SK-N-DZ (cell line): ENCODE results near the gene TSHZ1.

Source experiments
- DNase-seq: peaks from one replicate; pipeline ENCODE4 v3.0.0-alpha.2; 2015; ENCODE audit warnings: low spot score

The TSHZ1 gene

DNA sequence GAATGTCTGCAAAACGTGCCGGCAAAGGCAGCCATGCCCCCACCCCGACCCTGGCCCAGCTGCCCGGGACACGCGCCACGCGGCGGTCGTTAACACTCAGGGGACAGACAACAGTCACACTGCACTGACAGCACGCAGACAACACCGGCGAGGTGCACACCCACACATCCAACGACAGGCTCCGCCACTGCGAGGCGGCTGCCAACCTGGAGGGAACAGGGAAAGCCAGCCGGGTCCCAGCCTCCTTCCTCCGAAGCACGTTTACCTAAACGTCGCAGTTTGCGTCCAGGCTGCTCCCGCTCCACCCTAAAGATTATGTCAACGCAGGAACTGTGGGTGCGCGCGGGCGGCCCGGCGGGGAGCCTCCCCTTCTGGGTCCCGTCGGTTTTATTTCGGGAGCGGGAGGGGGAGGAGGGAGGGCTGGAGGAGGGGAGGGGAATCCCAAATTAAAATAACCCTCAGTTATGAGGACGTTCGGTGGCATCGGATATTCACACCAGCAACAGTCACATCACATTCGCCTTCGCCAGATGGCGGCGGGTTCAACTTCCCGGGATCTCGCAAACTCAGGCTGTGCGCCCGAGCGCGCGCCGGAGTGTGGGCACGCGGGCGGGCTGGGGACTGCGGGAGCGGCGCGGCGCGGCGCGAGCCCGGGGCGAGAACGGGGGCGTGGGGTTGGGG, 2.3 kb upstream of the TSHZ1 start:
- DNase-seq: peak; percentile 43

DNA sequence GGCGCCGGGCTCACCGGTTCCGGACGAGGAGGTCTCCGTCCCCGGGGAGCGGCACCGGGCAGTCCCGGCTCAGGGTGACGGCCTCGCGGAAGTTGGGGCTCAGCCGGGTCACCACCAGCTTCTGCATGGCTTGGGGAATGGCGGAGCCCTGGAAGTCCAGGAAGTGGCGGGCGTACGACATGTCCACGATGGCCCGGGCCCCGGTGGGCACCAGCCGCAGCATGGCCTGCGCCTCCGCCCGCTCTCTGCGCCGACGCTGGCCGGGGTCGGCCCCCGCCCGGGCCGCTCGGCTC, 1.8 kb upstream of the TSHZ1 start:
- no peak for DNase-seq

DNA sequence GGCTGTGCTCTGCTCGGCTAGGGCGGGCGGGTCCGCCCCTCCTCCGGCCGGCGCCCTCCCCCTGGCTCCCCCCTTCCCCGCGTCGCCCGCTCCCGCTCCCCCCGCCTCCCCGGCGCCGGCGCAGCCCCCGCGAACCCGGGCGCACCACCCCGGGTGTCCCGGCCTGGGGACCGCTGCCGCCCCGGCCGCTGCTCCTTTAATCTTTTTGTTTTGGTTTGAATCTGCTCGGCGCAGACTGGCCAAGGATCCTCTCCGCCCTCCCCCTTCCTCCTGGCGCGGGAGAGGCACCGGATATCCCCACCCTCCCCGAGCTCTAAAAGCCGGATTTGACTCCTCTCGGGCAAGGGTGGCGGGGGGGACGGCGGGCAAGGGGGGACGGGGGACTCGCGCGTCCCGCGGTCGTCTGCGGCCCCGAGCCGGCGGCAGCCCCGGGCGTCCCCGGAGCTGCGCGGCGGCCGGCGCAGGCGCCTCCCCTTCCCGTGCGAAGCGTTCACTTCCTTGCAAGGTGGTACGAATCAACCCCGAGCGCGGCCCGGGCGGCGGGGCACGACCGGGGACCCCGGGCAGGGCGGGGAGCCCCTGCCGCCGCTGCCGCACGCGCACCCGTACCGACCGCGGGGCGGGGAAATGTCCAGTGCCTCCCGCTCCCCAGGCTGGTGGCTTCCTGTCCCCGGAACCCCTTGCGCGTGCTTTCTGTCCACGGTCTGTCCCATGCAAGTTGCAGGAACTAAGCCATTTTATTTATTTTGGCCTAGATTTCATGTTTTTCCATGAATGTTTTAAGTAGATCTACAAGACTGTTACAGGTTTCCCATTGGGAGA, 1.3 kb upstream of the TSHZ1 start, which contains the start of gene PTGR3:
Gene PTGR3, minus strand, starts transcription at position 11 of the 822 bp plus-strand sequence. CDS start 81 bp downstream, outside the sequence.
- DNase-seq: peak; percentile 84

DNA sequence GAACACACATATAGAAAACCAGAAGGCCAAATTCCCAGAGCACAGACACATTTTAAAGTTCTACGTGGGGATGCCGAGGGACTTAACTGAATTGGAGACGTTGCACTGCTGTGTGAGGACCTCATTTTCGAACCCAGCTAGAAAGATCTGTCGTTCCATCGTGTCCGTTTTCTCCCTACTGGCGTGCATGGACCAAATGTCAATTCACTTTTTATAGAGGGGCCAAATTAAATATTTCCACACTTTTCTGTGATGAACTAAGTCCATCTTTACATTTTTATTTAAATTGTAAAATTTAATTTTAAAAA, 692 bp upstream of the TSHZ1 start:
- DNase-seq: no peak

DNA sequence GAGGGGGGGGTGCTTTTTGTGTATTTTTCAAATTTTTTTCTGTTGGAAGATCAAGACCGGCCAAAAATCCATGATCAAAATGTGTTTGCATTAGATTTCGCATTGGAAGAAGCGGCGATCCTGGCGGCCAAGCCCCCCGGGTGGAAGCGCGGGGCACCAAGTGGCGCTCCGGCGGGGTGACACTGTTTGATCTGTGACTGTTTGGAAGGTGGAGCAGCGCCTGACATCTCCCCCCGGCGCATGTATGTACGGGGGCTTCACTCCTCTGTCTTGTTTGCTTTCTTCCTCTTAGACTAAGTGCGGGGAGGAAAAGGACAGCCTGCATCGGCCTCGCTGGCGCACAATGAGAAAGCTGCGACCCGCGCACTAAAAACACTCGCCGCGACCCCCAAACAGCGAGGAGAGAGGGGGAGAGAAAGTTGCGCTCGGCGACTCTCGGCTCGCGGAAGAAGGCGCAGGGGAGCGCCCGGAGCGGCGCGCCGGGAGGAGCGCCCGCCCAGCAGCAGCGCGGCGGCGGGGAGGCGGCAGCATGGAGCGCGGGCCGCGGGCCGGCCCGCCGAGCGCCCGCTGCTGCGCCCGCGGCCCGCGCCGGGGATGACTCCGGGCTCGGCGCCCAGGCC, 515 bp downstream of the TSHZ1 start:
- peak; percentile 26 for DNase-seq

DNA sequence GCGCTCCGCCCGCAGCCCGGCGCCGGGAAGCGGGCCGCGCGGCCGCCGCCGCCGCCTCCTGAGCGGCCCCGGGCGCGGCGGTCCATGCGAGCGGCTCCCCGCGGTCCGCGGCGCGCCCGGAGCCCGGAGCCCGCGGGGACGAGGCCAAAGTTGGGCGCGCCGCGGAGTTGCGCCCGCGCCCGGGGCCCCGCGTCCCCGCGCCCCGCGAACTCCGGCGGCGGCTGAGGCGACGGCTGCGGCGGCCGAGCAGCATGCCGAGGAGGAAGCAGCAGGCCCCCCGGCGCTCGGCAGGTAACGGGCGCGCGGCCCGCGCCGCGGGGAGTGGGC, 992 bp downstream of the TSHZ1 start:
- no peak for DNase-seq

DNA sequence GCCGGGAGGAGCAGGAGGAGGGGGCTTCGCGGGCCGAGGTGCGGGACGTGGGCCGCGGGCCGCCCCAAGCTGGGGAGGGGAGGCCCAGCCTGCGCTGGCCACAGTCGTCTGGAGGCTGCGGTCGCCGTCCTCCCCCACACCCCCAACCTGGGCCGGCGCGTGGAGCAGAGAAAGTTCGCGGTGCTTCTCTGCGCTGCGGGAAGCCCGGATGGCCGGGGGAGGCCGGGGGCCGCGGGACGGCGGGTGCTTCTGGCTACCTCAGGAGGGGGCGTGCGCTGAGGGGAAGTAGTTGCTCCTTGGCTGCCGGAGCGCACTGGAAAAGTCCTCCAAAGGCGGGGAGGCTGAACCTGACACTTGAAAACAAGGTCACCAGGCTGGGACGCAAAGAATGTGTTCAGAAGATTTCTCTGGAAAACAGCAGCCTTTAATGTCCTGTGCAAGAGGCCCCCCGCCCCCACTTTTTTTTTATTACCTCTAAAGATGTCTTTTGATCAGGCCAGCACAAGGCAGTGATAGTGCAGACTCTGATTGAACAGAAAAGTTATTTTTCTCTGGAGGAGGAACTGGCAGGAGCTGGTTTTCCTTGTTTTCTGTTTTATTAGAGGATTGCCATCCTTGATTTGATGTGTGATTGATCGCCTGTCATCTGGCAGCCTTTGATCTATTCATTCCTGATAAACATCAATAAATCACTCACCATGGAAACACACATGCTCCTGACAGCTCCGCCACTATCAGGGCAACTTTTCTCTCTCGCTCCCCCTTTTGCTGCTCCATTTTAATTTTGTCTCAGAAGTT, 1.6 kb downstream of the TSHZ1 start:
- peak; percentile 55 for DNase-seq

DNA sequence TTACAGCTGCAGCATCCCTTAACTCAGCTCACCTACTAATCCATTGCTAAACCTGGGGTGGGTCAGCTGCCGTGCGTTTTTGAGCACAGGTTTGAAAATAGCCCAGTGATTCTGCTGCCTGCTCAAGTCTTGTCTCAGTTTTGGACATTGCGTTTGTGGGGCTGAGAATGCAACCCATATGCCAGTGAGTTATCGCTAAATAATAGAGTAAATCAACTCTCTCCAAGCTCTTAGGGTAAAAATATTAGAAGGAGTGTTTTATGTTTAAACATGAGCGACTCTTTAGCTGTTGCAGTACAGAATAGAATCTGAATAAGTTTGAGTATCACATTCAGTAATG, 2.1 kb downstream of the TSHZ1 start:
- DNase-seq: no peak

DNA sequence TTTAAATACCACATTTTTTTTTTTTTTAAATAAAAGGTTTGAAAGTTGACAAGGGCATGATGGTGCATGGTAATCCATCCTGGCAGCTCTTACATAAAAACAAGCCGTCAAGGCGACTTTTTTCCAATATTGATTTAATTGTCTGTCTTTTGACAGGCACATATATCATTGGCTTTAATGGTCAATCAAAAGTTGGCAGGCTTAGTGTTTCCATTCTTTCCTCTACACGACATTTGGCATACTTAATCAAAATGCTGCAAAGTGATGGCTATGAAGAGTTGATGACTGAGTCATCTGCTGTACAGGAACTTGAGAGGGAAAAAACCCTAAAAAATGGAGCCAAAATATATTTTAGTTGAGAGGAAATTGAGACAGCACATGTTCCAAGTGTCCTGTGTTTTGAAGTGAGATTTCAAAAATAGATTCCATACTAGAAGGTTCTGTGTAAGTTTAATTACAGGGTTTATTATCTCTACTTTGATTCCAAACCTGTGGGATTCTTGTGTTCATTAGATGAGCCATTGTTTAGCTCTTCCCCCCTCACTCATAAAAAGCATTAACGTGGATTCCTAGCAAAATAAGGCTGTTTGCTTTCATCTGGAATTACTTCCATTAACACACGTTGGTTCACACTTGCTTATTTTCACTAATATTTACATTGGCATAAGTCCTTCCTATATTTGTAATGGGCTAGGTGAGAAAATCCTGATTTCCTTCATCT, 3.2 kb downstream of the TSHZ1 start:
- DNase-seq: no peak

DNA sequence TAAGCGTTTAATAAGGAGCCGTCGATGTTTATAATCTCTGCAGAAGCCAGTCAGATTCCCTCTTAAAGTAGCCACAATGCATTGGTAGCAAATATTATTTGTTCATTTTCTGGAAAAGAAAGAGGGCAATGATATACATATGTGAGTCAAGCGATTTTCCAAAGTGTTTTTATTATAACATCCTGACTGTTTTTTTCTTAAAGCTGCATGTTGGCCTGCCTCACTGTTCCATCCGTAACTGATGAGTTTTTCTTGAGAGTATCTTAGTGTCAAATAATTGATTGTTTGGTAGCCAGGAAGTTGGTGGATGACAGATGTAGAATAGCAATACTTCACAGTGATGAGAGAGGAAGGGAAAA, 3.7 kb downstream of the TSHZ1 start:
- DNase-seq: no peak

DNA sequence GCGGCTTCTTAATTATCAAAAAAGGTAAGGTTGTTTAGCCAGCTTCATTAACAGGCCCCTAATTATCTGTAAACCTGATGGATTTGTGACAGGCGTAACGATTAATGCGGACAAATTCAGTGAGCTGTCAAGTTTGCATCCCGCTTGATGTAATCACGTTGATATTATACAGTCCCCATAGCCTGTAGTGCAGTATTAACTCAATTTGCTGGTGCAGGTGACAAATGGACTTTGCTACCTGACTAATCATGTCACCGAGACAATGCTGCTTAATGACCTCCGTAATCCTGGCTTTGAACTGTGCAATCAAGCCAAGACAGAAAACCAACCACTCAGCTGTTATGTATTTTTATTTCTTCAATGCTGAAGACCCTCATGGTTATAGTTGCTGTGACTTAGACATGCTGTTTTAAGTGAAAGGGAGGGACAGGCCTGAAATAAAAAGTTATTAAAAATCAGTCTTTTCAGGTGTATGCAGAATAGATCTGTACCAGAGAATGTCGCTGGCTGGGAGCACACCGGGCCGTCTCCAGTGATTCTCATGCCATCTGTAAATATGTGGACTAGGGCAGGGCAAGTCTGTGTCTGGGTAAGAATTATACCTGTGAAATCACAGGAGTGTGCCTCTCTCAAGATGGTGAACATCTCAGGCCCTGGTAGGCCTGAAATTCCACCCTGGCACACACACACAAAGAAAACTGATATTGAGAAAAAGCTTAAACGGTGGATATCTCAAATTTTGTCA, 4.3 kb downstream of the TSHZ1 start:
- peak; percentile 50 for DNase-seq

DNA sequence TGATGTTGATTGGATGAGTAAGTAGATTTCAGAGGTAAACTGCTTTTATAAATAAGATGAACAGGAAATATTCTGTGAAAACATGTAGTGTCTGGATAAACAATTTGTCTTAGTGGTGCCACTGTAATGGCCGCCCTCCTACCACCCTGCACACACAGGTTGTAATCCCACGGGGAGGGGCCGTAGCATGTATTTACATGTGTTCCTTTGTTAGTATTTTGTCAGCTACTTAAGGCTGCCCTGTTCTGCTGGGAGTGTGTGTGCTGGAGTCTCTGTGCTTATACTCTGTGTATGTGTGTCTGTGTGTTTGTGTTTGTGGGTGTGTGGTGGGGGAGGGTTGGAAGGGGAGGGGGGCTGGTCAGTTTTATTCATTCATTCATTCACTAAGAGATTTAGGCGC, 5.1 kb downstream of the TSHZ1 start:
- no peak for DNase-seq

DNA sequence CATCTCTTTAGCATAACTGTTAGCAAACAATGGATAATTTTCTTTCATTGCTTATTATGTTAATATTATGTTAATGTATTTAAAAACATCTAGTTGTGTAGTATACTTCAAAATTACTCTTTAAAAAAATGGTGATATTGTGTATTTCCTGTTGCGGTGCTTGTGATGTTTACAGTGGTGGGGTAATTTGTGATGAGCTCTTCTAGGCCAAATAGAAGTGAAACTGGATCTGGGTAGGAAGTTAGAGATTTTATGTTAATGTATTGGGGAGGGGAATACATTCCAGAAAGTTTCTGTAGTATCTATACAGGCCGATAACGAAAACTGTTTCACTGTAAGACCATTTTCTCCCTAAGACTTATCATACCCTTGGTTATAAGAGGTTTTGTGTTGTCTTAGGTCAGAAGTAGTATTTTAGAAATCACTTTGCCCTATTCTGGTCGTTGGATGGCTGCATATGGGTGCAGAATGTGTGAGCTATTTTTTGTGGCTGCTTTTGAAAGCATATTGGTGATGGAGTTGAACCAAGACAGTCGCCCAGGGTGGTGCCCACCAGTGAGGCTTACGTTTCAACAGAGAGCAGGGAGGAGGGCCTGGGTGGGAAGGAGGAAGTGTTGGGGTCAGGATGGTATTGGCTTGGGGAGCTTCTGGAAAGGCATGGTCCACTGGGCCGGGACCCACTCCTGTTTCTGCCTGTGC, 5.8 kb downstream of the TSHZ1 start:
- no peak for DNase-seq

DNA sequence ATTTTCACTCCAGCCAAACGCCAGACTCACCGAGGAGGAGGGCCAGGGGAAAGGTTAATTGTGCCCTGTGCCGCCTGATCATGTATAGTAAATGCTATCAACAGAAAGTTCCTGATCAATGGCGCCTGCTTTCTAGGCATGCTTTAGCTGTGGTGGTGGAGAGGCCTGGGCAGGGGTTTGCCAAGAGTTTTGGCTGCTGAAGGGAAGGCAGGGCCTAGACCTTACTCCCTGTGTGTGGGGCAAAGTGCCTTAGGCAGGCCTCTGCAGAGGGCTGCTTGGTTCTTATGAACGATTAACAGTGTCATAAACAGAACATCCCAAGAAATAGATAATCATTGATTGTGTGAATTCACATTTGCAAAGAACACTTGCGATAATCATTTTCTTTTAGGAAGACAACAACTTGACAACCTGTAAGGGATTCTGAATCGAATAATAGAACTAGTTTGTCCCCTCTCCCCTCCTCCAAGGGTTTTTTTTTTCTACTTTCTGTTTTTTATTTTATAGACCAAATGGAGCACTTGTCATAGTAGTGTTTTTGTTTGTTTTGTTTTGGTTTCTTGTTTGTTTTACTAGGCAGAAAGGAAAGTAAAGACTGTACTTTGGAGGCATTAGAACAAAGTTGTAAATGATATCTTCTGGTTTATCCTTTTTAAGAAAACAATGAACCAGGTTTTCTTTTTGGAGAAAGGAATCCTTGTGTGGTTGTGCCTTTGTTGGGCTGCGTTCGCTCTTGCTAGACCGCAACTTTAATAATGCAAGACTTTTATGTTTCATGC, 6.5 kb downstream of the TSHZ1 start:
- no peak for DNase-seq

DNA sequence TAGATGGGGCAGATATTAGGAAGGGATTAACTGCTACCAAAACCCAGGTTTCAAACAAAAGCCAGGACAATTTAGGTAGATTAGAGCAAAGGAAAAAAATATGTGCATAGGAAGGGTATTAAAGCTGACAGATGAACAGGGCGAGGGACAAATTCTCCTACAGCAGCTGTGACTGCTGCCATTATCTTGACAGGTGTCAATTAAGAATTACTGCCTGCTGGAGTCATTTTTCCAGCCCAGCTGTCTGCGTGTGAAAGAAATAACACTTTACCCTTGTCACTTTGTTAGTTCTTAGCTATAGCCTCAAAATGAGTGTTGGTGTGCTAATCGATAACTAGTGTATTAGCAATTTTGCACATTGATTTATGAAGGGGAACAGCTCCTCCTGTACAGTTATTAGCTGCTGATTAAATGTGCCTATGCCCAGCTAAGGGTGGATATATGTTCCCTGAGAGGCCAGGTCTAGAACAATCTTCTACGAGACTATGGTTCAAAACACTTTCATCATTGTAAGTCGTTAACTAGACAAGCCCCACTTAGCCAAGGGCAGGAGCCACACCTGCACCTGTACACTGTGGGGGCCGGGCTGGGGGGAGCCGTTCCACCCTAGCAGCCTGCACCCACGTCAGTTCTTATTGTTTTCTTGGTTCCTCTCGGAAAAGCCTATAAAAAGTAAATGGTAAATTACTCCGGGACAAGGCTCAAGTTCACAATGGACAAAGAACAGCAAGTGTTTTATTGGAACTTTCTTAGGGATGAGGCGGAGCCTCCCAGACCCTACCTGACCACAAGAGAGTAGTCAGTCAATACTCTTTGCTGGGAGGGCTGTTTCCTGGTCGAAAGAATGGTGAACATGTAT, 7.7 kb downstream of the TSHZ1 start:
- DNase-seq: no peak

DNA sequence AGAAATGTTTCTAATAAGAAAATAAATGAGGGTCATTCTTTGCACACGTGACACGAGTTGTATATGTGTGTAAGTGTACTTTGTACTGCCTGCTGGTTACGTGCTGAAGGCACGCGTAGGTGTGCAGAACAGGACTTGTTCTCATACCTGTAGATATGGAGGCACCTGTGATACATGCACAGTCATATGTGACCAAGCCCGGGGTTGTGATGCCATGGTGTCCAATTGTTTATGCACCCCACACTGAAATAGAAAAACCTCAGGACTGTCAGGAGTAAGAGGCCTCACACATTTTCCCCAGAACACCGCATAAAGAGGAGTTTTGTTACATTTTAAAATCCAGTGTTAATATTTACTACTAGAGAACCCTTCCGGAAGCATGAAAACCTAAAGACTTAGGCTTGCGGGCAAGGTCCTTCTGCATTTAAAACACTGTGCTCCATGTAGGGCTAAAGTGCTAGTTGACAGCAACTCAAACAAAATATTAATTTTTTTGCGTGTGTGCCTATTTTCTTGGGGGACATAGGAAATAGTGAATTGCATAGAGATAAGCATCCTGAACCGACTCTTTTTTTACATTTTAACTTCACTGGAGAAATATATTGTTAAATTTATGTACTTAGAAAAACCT, 9.3 kb downstream of the TSHZ1 start:
- DNase-seq: no peak

DNA sequence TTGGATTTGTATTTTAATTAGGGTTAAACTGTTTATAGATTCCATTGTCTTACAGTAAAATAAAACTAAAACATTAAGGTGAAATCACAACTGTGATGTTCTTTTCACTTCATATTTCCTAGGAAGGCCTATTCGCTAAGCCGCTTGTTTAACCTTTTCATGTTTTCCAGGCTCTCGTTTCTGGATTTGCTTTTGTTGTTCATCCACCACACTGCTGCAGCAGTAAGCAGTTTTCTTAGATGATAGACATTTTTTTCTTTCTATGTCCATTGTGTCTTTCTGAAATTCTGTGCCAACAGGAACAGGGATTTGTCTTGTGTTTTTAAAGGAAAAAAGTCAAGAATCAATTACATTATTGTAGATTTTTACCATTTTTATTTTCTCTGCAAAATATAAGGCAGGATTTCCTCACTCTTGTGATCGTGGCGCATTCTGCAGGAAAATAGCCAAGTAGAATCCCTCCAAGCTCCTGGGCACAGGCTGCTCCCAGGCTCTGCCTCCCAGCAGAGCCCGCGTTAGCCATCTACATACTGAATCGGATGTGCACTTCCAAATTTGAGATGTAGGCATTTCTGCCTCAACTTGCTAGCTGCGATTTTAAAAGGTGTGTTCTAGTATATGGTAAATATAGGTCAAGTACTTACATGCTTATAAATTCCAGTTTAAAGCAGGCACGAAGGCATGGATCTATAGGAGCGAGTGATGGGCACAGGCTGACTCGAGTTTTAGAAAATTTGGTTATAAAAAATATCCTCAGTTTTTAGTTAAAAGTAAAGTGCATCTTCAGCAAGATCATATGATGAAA, 10.2 kb downstream of the TSHZ1 start:
- DNase-seq: no peak
